Effector memory CD8-positive, alpha-beta T cell (primary cell): ENCODE measurements around the gene DDR2.

Experiments used
- ATAC-seq: fragments of 150-1000 bp; cut with Tn5 transposase; replicated peaks from 2 replicates; pipeline ENCODE4 v1.10.0; 2021; ENCODE audit warnings: mild to moderate bottlenecking, moderate library complexity
- DNase-seq, 3 experiments: peaks; one replicate each; pipeline ENCODE4 v3.0.0; 2021
- H3K27ac Mint-ChIP-seq, 2 donors: one replicate each; pipeline ENCODE4 v1.8.0; 2022; ENCODE audit warnings: mild to moderate bottlenecking in 2 of 2, mixed read lengths in 2 of 2, moderate library complexity in 2 of 2
- H3K27me3 Mint-ChIP-seq, 2 donors: one replicate each; pipeline ENCODE4 v1.8.0; 2022; ENCODE audit warnings: mixed read lengths in 2 of 2
- H3K36me3 Mint-ChIP-seq: one replicate; pipeline ENCODE4 v1.8.0; 2022; ENCODE audit warnings: mild to moderate bottlenecking, moderate library complexity, mixed read lengths; ENCODE audit not compliant: insufficient read depth
- H3K4me1 Mint-ChIP-seq, 2 donors: one replicate each; pipeline ENCODE4 v1.8.0; 2022; ENCODE audit warnings: low read depth in 2 of 2, mixed read lengths in 2 of 2
- H3K4me3 Mint-ChIP-seq, 2 donors: one replicate each; pipeline ENCODE4 v1.8.0; 2022; ENCODE audit warnings: mild to moderate bottlenecking in 2 of 2, mixed read lengths in 2 of 2, moderate library complexity in 2 of 2
- H3K9me3 Mint-ChIP-seq, 2 donors: one replicate each; pipeline ENCODE4 v1.8.0; 2022; ENCODE audit warnings: mixed read lengths in 2 of 2

The DDR2 gene

GRCh38 chr1:162667381-162668080 lies 35.3 kb downstream of the DDR2 start:
- Mint-ChIP-seq H3K4me1 (no peaks in the 10 kb centered on the region), H3K36me3 (no peaks in the 10 kb centered on the region), H3K9me3 (no peaks in the 10 kb centered on the region), H3K4me3 (no peak overlapping the region), H3K27me3 (peaks cover 0 to 9% of the 10 kb centered on the region in 2 donors), H3K27ac (no peak overlapping the region)
- no peak for ATAC-seq
- no peak for DNase-seq

- no peaks in the 10 kb centered on the region for H3K36me3 Mint-ChIP-seq
- ATAC-seq: no peak
- no peaks in the 10 kb centered on the region for H3K4me1 Mint-ChIP-seq
- H3K27me3 Mint-ChIP-seq: no peaks in the 10 kb centered on the region
- no peaks in the 10 kb centered on the region for H3K9me3 Mint-ChIP-seq
- H3K4me3 Mint-ChIP-seq: no peak overlapping the region
- no peak overlapping the region for H3K27ac Mint-ChIP-seq
- DNase-seq: no peak
Observed at GRCh38 chr1:162670928-162671663, 38.8 kb downstream of the DDR2 start.

DNA sequence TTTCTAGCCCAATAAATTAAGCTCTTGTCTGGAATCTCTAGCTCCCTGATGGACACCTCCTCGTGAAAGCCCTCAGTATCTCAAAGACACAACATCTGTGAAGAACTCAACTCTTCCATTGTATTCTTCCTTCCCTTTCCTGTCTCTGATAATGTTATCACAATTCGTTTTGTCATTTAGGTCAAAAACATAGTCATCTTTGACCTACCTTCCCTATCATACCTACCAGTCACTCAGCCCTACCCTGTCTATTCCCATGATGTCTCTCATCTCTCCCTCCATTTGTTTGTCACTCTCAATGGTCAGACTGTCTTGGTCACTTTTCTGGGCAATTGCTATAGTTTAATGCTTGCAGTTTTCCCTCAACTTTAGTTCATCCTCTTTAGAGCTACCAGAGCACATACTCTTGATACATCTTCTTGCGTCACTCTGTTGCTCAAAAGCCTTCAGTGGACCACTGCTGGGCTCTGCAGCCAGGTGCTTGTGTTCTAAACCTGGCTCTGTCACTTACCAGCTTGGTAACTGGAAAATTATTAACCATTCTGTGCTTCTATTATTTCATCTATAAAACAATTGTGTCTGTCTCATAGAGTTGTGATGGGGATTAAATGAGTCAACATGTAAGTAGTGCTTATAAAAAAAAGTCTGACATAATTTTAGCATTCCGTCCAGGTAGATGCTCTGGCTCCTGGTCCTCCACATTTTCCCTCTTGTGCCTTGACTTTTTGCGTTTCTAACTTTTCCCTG lies 39.6 kb downstream of the DDR2 start:
- no peak overlapping the region for H3K4me3 Mint-ChIP-seq
- no peaks in the 10 kb centered on the region for H3K27me3 Mint-ChIP-seq
- no peak overlapping the region for H3K27ac Mint-ChIP-seq
- H3K4me1 Mint-ChIP-seq: no peaks in the 10 kb centered on the region
- H3K9me3 Mint-ChIP-seq: no peaks in the 10 kb centered on the region
- DNase-seq: no peak
- H3K36me3 Mint-ChIP-seq: no peaks in the 10 kb centered on the region
- no peak for ATAC-seq

- Mint-ChIP-seq H3K27me3 (no peaks in the 10 kb centered on the region), H3K36me3 (no peaks in the 10 kb centered on the region), H3K4me3 (no peak overlapping the region), H3K9me3 (no peaks in the 10 kb centered on the region), H3K4me1 (no peaks in the 10 kb centered on the region), H3K27ac (no peak overlapping the region)
- DNase-seq (no peak), ATAC-seq (no peak)
Observed at GRCh38 chr1:162672622-162673260, 40.5 kb downstream of the DDR2 start.

- Mint-ChIP-seq H3K36me3 (no peaks in the 10 kb centered on the region), H3K27me3 (no peaks in the 10 kb centered on the region), H3K4me1 (no peaks in the 10 kb centered on the region), H3K9me3 (no peaks in the 10 kb centered on the region), H3K27ac (no peak overlapping the region), H3K4me3 (no peak overlapping the region)
- ATAC-seq (no peak), DNase-seq (no peak)
Observed at GRCh38 chr1:162674034-162674608, 41.9 kb downstream of the DDR2 start.

- Mint-ChIP-seq H3K27me3 (no peaks in the 10 kb centered on the region), H3K9me3 (no peaks in the 10 kb centered on the region), H3K27ac (no peak overlapping the region), H3K4me1 (no peaks in the 10 kb centered on the region), H3K4me3 (no peak overlapping the region), H3K36me3 (no peaks in the 10 kb centered on the region)
- ATAC-seq (no peak), DNase-seq (no peak)
Observed at GRCh38 chr1:162676087-162676486, 43.8 kb downstream of the DDR2 start.

DNA sequence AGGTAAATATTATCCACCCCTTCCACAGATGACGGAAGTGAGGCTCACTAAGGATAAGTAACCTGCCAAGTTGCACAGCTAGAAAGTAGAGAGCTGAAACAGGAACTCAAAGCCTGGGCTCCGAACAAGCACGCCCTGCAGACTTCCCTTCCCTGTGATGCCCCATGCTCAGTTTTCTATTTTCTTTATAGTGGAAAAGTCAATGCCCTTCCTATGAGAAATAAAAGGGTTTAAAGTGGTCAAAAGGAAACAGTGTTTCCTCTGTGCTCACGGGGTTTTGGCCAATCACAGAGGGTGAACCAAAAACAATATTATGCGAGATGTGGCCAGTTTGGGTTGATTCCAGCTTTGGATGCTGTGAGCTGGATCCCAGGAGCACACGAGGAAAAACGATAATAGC lies 44.5 kb downstream of the DDR2 start:
- Mint-ChIP-seq H3K4me3 (no peak overlapping the region), H3K36me3 (no peaks in the 10 kb centered on the region)
- ATAC-seq: no peak

GRCh38 chr1:162677607-162678371 lies 45.5 kb downstream of the DDR2 start:
- Mint-ChIP-seq H3K4me3 (no peak overlapping the region), H3K27ac (no peak overlapping the region), H3K9me3 (no peaks in the 10 kb centered on the region), H3K36me3 (no peaks in the 10 kb centered on the region), H3K27me3 (no peaks in the 10 kb centered on the region), H3K4me1 (no peaks in the 10 kb centered on the region)
- DNase-seq: no peak
- no peak for ATAC-seq

More for the DNA sequence above, 44.5 kb downstream of the DDR2 start:
- DNase-seq: no peak
- Mint-ChIP-seq H3K27me3 (no peaks in the 10 kb centered on the region), H3K4me1 (no peaks in the 10 kb centered on the region), H3K9me3 (no peaks in the 10 kb centered on the region), H3K27ac (no peak overlapping the region)

GRCh38 chr1:162678439-162678838 lies 46.2 kb downstream of the DDR2 start:
- no peaks in the 10 kb centered on the region for H3K4me1 Mint-ChIP-seq
- no peak for DNase-seq
- no peaks in the 10 kb centered on the region for H3K27me3 Mint-ChIP-seq
- H3K27ac Mint-ChIP-seq: no peak overlapping the region
- no peak overlapping the region for H3K4me3 Mint-ChIP-seq
- no peaks in the 10 kb centered on the region for H3K9me3 Mint-ChIP-seq
- no peak for ATAC-seq
- H3K36me3 Mint-ChIP-seq: no peaks in the 10 kb centered on the region

DNA sequence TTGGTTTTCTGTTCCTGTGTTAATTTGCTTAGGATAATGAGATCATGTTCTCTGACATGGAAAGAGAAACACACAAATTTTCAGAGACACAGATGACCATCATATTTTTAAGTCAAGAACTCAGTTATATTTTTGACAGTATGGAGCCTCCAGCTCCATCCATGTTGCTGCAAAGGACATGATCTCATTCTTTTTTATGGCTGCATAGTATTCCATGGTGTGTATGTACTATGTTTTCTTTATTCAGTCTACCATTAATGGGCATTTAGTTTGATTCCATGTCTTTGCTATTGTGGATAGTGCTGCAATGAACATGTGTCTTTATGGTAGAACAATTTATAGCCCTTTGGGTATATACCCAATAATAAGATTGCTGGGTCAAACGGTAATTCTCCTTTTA lies 47.0 kb downstream of the DDR2 start:
- DNase-seq (no peak), ATAC-seq (no peak)
- H3K27me3 Mint-ChIP-seq: no peaks in the 10 kb centered on the region
- no peak overlapping the region for H3K4me3 Mint-ChIP-seq
- H3K27ac Mint-ChIP-seq: no peak overlapping the region
- H3K4me1 Mint-ChIP-seq: no peaks in the 10 kb centered on the region
- no peaks in the 10 kb centered on the region for H3K9me3 Mint-ChIP-seq
- H3K36me3 Mint-ChIP-seq: no peaks in the 10 kb centered on the region

GRCh38 chr1:162680419-162681121 lies 48.3 kb downstream of the DDR2 start:
- no peak for DNase-seq
- no peak for ATAC-seq
- Mint-ChIP-seq H3K9me3 (no peaks in the 10 kb centered on the region), H3K4me3 (no peak overlapping the region), H3K27me3 (no peaks in the 10 kb centered on the region), H3K36me3 (no peaks in the 10 kb centered on the region), H3K4me1 (no peaks in the 10 kb centered on the region), H3K27ac (no peak overlapping the region)

- Mint-ChIP-seq H3K4me1 (no peaks in the 10 kb centered on the region), H3K27ac (no peak overlapping the region), H3K9me3 (no peaks in the 10 kb centered on the region), H3K4me3 (no peak overlapping the region), H3K27me3 (no peaks in the 10 kb centered on the region), H3K36me3 (no peaks in the 10 kb centered on the region)
- ATAC-seq: no peak
- DNase-seq: no peak
Observed at GRCh38 chr1:162681122-162681436, 48.8 kb downstream of the DDR2 start.
